ENCODE results near the gene SAMD1.
A peak's percentile ranks its signal among the peaks of the same experiment; 100 is the strongest.

Gene SAMD1

DNA sequence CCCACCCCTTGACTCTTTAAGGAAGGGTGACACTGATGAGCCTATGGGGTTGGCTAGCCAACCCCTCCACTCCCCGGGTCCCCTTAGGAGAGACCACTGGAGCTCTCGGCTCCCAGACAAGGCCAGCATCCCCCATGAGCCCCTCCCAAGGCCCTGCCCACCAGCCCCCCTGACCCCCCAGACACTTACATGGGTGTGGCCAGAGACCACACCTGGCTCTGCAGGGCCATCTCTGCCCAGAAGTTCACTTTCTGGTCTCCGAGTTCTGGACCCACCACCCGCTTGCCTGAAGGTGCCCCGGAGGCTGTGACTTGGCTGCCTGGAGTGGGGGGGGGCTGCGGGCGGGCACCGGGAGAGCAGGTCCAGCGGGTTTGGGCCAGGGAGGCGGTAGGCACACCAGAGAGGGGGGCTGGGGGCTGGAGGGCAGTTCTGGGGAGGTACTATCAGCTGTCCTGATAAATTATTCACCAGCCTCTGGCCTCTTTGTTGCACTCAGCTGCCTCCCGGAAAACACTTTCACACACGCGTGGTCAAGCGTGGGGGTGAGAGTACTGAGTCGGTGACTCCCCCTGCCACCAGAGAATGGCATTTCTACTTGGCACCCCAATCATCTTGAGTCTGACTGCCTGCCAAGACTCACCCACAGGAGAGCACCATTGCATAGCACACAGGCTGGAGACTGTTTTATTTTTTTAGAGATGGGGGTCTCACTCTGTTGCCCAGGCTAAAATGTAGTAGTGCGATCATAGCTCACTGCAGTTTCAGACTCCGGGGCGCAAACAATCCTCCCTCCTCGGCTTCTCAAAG lies 28.6 kb downstream of the SAMD1 start, which contains the start of gene PALM3:
Gene PALM3 (minus strand): TSS at position 326 of the 807 bp plus-strand sequence. CDS start 96 bp downstream, at position 230.
- no peak within 1 kb of the TSS for H3K27ac Mint-ChIP-seq
- DNase-seq (ENCODE audit: low spot score in 2 of 2) = no peak
- no peaks in the 10 kb centered on the region for H3K9me3 Mint-ChIP-seq
- ATAC-seq = no peak
- peaks cover 23% of the 10 kb centered on the region for H3K4me1 Mint-ChIP-seq
- H3K36me3 Mint-ChIP-seq = no peaks in the 10 kb centered on the region
- no peak within 1 kb of the TSS for H3K4me3 Mint-ChIP-seq

DNA sequence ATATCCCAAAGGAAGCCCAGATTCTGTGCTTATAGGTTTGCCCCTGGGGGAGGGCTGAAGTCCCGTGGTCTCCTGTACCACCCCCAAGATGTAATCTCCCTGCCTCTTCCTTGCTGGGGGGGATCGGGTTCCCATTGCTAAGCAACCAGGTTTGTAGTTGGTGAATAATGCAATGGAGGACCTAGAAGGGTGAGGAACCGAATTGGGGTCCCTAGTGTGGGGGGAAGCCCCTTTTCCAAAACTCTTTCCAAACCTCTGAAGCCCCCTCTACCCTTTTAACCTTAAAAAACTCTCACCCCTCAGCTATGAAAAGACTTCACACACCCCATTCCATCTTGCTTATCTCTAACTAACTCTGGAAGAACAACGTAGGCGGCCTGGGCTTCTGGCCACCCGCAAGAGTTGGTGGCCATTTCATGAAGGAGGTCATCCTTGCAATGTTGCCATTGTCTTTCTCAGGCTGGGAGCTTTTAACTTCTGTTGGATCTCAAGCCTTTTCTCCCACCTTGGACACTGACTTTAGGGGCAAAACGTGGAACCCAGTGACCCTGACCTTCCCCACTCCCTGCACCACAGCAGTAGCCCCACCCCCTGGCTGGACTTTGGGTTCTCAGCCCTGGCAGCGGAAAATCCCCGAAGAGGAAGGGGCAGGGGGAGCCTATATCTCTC lies 29.3 kb downstream of the SAMD1 start:
- Mint-ChIP-seq H3K27ac (no peak overlapping the region), H3K4me3 (no peak overlapping the region), H3K36me3 (no peaks in the 10 kb centered on the region), H3K9me3 (no peaks in the 10 kb centered on the region), H3K4me1 (peaks cover 23% of the 10 kb centered on the region)
- DNase-seq (ENCODE audit: low spot score in 2 of 2) = no peak
- no peak for ATAC-seq

DNA sequence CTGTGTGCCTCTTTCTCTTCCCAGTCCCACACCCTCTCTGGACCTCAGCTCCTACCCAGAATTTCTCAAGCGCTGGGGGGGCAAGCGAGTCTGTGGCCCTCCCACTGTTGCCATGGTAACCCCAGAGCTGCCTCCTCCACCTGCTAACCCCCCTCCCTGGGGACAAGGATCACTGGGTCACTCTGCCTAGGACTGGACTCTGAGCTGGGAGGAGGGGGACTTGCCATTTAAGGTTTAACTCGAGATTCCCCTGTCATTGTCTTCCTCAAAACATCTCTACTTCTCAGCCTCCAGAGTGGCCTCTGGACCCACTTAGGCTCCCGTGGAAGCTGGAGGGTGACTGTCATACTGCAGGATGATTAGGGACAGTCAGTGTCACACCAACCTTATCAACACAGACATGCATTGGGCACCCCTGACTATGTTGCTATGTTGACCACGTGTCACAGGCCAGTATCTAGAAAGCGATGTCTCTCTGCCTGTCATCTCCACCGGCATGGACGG lies 30.8 kb downstream of the SAMD1 start:
- Mint-ChIP-seq H3K4me1 (peaks cover 31% of the 10 kb centered on the region), H3K27ac (no peak overlapping the region), H3K36me3 (no peaks in the 10 kb centered on the region), H3K9me3 (no peaks in the 10 kb centered on the region), H3K4me3 (no peak overlapping the region)
- DNase-seq (ENCODE audit: low spot score in 2 of 2) (no peak), ATAC-seq (no peak)

DNA sequence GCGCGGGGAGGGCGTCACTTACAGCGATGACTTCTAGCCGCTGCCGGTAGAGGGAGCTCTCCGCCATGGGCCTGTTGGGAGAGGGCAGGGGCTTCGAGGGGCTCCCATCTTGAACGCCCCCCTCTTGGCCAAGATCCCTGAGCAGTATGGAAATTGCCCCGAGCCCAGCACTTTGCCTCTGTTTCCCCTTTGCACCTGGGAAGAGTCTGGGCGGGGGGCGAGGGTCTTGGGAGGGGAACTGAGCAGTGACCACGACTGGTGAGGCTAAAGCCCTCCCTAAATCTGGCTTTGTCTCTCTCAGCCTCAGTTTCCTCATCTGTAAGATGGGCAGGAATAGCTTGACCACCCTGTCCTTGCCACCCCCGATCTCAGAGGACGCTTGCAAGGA lies 31.5 kb downstream of the SAMD1 start:
- Mint-ChIP-seq H3K27ac (no peak overlapping the region), H3K36me3 (no peaks in the 10 kb centered on the region), H3K4me3 (peak overlapping the region; percentile 67), H3K9me3 (no peaks in the 10 kb centered on the region), H3K4me1 (peaks cover 37% of the 10 kb centered on the region)
- ATAC-seq = peak; percentile 49
- peak; percentile 54 to 77 for DNase-seq (ENCODE audit: low spot score in 2 of 2)

DNA sequence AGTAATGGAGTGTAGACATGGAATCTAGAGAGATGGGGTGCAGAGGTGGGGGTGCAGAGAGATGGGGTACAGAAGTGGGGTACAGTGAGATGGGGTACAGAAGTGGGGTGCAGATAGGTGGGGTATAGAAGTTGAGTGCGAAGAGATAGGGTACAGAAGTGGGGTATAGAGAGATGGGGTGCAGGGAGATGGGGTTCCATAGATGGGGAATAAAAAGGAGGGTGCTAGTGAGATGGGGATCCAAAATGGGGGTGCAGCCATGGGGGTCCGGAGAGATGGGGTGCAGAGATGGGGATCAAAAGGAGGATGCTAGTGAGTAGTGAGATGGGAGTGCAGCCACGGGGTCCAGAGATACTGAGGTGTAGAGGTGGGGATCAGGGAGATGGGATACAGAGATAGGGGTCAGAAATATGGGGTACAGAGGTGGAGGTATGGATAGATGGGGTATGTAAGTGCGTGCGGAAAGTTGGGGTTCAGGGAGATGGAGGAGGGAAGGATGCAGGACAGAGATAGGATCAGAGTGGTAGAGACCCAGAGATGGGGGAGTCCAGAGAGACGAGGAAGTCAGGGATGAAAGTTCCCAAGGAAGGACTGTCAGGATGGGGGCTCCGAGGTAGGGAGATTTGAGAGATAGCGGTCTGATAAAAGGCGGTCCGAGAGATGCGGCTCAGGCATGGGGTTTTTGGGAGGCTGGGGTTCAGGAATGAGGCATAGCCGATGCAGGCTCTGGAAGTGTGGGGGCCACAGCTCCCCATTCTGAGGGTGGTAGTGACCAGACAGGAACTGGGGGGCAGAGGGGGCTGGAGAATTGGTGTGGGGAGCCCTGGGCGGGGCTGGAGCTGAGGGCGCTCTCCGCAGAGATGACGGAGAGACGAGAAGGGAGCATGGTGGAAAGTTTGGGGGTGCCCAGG lies 32.1 kb downstream of the SAMD1 start:
- DNase-seq (ENCODE audit: low spot score in 2 of 2) (no peak), ATAC-seq (no peak)
- Mint-ChIP-seq H3K36me3 (no peaks in the 10 kb centered on the region), H3K9me3 (no peaks in the 10 kb centered on the region), H3K27ac (no peak overlapping the region), H3K4me3 (peak overlapping the region; percentile 67), H3K4me1 (peaks cover 41% of the 10 kb centered on the region)

DNA sequence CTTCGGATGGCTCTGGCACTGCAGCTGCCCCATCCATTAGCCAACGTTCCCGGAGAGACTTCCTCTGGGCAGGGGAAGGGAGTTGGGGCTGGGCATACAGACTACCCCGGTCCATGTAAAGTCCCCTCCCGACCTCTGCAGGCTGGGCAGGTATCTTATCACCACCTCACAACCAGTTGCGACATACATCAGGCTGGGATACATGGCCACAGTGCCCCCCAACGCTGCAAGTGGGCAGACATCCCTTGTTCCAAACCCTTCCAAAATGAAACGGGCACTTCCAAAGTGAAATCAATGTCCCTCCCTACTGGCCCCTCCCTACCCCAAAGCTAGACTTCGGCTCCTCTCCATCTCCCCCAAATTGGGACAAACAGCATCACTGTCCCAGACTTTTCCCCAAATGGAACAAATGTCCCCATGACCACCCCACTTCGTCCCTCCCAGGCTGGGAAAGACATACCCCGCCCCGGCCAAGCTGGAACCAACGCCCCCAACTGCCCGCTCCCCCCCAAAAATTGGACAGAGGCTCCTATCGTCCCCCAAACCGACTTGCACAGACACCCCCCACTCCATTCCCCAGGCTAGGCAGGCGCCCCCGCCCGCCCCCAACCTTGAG lies 33.7 kb downstream of the SAMD1 start:
- Mint-ChIP-seq H3K4me3 (peak overlapping the region; percentile 67), H3K36me3 (peaks cover 14% of the 10 kb centered on the region), H3K9me3 (no peaks in the 10 kb centered on the region), H3K4me1 (peaks cover 45% of the 10 kb centered on the region), H3K27ac (no peak overlapping the region)
- no peak for DNase-seq (ENCODE audit: low spot score in 2 of 2)
- ATAC-seq = no peak

DNA sequence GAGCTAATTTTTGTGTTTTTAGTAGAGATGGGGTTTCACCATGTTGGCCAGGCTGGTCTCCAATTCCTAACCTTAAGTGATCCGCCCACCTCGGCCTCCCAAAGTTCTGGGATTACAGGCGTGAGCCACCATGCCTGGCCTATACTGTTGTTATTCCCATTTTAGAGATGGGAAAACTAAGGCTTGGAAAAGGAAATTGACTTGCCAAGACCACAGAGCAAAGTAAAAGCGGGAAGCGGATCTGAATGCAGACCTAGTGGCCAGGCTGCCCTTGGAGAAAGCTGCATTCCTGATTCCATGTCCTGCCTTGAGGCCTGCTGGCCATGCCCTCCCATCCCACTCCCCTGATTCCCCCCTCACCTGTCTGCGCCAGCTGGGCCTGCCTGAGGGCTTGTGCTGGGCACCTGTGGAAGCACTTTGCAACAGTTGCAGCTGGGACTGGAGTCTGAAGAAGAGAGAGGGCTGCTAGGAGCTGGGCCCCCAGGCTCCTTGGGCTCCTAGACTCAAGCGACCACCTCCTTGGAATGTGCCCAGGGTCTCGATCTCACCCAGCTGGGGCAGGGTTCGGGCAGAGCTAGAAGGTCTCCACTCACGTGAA lies 34.4 kb downstream of the SAMD1 start:
- no peak overlapping the region for H3K27ac Mint-ChIP-seq
- H3K9me3 Mint-ChIP-seq = no peaks in the 10 kb centered on the region
- DNase-seq (ENCODE audit: low spot score in 2 of 2) (no peak), ATAC-seq (no peak)
- peaks cover 45% of the 10 kb centered on the region for H3K4me1 Mint-ChIP-seq
- peaks cover 21% of the 10 kb centered on the region for H3K36me3 Mint-ChIP-seq
- H3K4me3 Mint-ChIP-seq = no peak overlapping the region

DNA sequence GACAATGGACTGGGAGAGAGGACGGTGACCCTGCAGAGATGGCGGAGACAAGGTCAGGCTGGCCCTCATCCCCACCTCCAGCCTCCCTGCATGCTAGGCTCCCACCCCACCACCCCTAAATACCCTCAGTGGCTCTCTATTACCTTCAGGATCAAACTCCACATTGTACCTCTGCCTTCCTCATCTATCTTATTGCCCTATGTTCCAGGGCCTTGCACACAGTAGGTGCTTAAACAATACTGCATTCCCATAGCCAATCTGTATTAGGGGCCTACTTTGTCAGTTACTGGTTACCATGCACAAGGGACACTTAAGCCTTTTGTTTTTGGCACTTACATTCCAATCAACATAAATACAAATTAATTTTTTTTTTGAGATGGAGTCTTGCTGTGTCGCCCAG lies 35.2 kb downstream of the SAMD1 start:
- peaks cover 29% of the 10 kb centered on the region for H3K36me3 Mint-ChIP-seq
- no peaks in the 10 kb centered on the region for H3K9me3 Mint-ChIP-seq
- ATAC-seq (peak; percentile 3), DNase-seq (ENCODE audit: low spot score in 2 of 2) (no peak)
- peaks cover 45% of the 10 kb centered on the region for H3K4me1 Mint-ChIP-seq
- no peak overlapping the region for H3K4me3 Mint-ChIP-seq
- H3K27ac Mint-ChIP-seq = no peak overlapping the region

DNA sequence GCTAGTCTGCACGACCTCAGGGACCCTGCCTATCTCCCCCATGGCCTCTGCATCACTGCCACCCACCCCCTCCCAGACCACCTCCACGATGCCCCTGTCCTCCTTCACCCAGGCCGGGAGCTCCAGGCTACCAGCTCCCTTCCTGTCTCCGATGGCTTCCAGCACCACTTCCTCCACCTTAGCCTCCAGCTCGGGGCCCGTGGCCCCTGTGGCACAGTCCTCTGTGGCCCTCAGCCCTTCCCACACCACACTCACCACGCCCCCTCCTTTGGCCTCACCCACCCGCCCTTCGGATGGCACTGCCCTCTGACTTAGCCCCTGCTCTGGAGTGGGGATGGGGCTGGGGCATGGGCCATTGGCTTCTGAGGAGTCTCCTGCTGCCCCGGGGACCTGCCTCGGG lies 35.8 kb downstream of the SAMD1 start:
- Mint-ChIP-seq H3K27ac (no peak overlapping the region), H3K4me1 (peaks cover 42% of the 10 kb centered on the region)
- ATAC-seq = peak; percentile 5

DNA sequence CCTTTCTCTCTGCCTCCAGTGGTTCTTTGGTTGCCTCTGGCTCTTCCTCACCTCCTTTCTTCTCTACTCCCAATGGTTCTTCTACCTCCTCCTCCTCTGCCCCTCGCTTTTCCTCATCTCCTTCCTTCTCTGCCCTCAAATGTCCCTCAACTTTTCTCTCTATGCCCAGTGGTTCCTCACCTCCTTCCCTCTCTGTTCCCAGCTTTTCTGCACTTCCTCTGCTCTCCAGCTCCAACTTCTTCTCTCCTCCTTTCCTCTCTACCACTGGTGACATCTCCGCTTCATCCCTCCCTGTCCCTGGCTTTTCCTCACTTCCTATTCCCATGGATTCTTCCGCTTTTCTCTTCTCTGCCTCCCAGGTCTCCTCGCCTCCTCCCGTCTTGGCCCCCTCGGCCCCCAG lies 36.5 kb downstream of the SAMD1 start:
- Mint-ChIP-seq H3K36me3 (peaks cover 42% of the 10 kb centered on the region), H3K4me1 (peaks cover 38% of the 10 kb centered on the region), H3K4me3 (no peak overlapping the region), H3K27ac (peak overlapping the region; percentile 38), H3K9me3 (no peaks in the 10 kb centered on the region)
- no peak for DNase-seq (ENCODE audit: low spot score in 2 of 2)
- ATAC-seq = no peak

More for the DNA sequence above, 35.8 kb downstream of the SAMD1 start:
- Mint-ChIP-seq H3K9me3 (no peaks in the 10 kb centered on the region), H3K4me3 (no peak overlapping the region), H3K36me3 (peaks cover 36% of the 10 kb centered on the region)
- no peak for DNase-seq (ENCODE audit: low spot score in 2 of 2)

DNA sequence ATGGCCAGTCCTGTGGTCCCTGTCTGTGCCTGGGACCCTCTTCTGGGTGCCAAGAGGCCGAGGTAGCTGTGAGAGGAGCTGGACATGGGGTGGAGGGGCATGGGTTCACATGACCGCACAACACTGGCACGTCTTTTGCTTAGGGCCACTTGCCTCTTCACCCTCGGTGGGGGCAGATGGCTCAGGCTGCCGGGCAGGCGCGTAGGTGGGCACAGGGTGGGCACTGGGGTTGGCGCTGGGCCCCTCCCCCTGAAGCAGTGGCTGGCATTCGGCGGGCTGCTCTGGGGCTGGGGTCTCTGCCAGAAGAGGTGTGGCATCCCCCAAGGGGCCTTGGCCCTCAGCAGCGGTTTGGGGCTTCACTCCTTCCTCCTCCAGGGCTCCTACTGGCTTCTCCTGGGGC lies 37.1 kb downstream of the SAMD1 start:
- ATAC-seq (no peak), DNase-seq (ENCODE audit: low spot score in 2 of 2) (no peak)
- Mint-ChIP-seq H3K9me3 (no peaks in the 10 kb centered on the region), H3K36me3 (peaks cover 48% of the 10 kb centered on the region), H3K4me3 (no peak overlapping the region), H3K27ac (peak overlapping the region; percentile 38), H3K4me1 (peaks cover 34% of the 10 kb centered on the region)

DNA sequence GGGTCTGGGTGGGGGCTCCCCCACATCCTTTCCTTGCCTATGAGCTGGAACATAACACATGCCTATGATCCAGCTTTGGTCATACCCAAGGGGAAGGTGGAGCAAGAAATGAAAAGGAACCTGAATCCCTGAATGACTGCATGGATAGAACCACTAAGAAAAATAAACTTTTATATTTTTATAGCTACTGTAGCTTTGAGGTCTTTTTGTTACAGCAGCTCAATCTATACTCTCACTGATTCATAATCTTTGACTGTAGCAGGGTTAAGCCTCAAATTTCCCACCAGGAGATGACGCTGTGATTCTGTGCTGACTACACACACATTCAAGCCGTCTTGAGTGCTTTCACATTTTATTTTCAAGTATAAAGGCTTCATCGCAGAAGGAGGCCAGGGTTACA lies 37.5 kb downstream of the SAMD1 start:
- Mint-ChIP-seq H3K27ac (no peak overlapping the region), H3K4me3 (no peak overlapping the region), H3K4me1 (peaks cover 33% of the 10 kb centered on the region), H3K36me3 (peaks cover 52% of the 10 kb centered on the region), H3K9me3 (no peaks in the 10 kb centered on the region)
- DNase-seq (ENCODE audit: low spot score in 2 of 2) (no peak), ATAC-seq (no peak)

DNA sequence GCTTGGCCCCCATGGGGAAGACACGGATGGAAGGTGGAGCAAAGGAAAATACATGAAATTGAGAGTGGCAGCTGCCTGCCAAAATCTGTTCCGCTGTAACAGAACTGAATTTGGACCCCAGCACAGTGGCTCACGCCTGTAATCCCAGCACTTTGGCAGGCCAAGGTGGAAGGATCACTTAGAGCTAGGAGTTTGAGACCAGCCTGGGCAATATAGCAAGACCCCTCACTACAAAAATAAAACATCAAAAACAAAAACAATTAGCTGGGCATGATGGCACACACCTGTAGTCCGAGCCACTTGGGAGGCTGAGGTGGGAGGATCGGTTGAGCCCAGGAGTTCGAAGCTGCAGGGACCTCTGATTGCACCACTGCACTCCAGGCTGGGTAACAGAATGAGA lies 38.1 kb downstream of the SAMD1 start:
- H3K36me3 Mint-ChIP-seq = peaks cover 58% of the 10 kb centered on the region
- DNase-seq (ENCODE audit: low spot score in 2 of 2) = no peak
- H3K4me1 Mint-ChIP-seq = peaks cover 28% of the 10 kb centered on the region
- H3K9me3 Mint-ChIP-seq = no peaks in the 10 kb centered on the region
- H3K4me3 Mint-ChIP-seq = no peak overlapping the region
- no peak for ATAC-seq
- H3K27ac Mint-ChIP-seq = peak overlapping the region; percentile 23

DNA sequence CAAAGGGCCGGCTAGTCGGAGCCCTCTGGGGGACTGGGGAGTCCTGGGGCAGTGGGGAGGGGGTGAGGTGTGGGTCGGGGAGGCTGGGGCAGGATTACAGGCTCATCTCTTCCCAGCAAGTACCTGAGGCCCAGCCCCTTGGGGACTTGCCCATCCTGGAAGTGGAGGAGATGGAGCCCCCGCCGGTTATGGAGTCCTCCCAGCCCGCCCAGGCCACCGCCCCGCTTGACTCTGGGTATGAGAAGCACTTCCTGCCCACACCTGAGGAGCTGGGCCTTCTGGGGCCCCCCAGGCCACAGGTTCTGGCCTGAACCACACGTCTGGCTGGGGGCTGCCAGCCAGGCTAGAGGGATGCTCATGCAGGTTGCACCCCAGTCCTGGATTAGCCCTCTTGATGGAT lies 38.6 kb downstream of the SAMD1 start:
- Mint-ChIP-seq H3K4me1 (peaks cover 28% of the 10 kb centered on the region), H3K36me3 (peaks cover 63% of the 10 kb centered on the region), H3K4me3 (no peak overlapping the region), H3K27ac (peak overlapping the region; percentile 23), H3K9me3 (no peaks in the 10 kb centered on the region)
- no peak for ATAC-seq
- no peak for DNase-seq (ENCODE audit: low spot score in 2 of 2)

Data from stimulated activated effector memory CD8-positive, alpha-beta T cell treated with anti-CD3 and anti-CD28 coated beads, Interleukin-12 subunit alpha, Interleukin-12 subunit beta, amount 100 ng/mL, for 72 hours (primary cell).